Glomerular endothelial cell (primary cell): ENCODE results near the gene SLC13A3. TPM values are rescaled to one million over a fixed set of nuclear protein-coding genes. Genes with fewer than 3 reads are reported as not detected.
A peak's percentile ranks its signal among the peaks of the same experiment; 100 is the strongest.

Experiments
- DNase-seq: peaks from one replicate; pipeline ENCODE4 v3.0.0-alpha.2; 2011; ENCODE audit warnings: low read depth, low spot score; ENCODE audit errors: extremely low read depth
- total RNA-seq: library from RNA; depleted of rRNA; stranded (reverse); fragments of >200 nt; gene quantifications from 2 replicates; pipeline ENCODE4 v1.2.3, GENCODE V29; 2015

Gene SLC13A3
- 0.10 and 0.47 TPM in 2 replicates for total RNA-seq

- DNase-seq = no peak
Measured at GRCh38 chr20:46651091-46651962, at the start of gene SLC13A3. Gene SLC13A3 (minus strand): TSS chr20:46651459. CDS start chr20:46651421, 38 bp downstream.

- no peak for DNase-seq
Measured at GRCh38 chr20:46701057-46701456, 49.8 kb upstream of the SLC13A3 start.

- no peak for DNase-seq
Measured at GRCh38 chr20:46700481-46700880, 49.2 kb upstream of the SLC13A3 start.

GRCh38 chr20:46699651-46700359 is 48.5 kb upstream of the SLC13A3 start:
- DNase-seq = no peak

- no peak for DNase-seq
Measured at GRCh38 chr20:46698788-46699187, 47.5 kb upstream of the SLC13A3 start.

GRCh38 chr20:46696791-46697279 is 45.6 kb upstream of the SLC13A3 start:
- DNase-seq = no peak

GRCh38 chr20:46695892-46696291 is 44.6 kb upstream of the SLC13A3 start:
- no peak for DNase-seq

- DNase-seq = no peak
Measured at GRCh38 chr20:46694484-46694883, 43.2 kb upstream of the SLC13A3 start.

- no peak for DNase-seq
Measured at GRCh38 chr20:46691196-46691595, 39.9 kb upstream of the SLC13A3 start.

GRCh38 chr20:46690219-46691106 is 39.2 kb upstream of the SLC13A3 start:
- DNase-seq = no peak

- no peak for DNase-seq
Measured at GRCh38 chr20:46689754-46690085, 38.5 kb upstream of the SLC13A3 start.

- peak; percentile 94 for DNase-seq
Measured at GRCh38 chr20:46689082-46689753, 38.0 kb upstream of the SLC13A3 start, which contains the start of gene TP53RK. Gene TP53RK (minus strand): TSS chr20:46689444. CDS start chr20:46689414, 30 bp downstream.

- no peak for DNase-seq
Measured at GRCh38 chr20:46688151-46689081, 37.2 kb upstream of the SLC13A3 start.

- no peak for DNase-seq
Measured at GRCh38 chr20:46683939-46684750, 32.9 kb upstream of the SLC13A3 start.

GRCh38 chr20:46683668-46683938 is 32.3 kb upstream of the SLC13A3 start:
- DNase-seq = no peak

GRCh38 chr20:46683011-46683667 is 31.9 kb upstream of the SLC13A3 start:
- DNase-seq = no peak

- DNase-seq = no peak
Measured at GRCh38 chr20:46682063-46682821, 31.0 kb upstream of the SLC13A3 start.
